Breast epithelium (tissue), 4 donors: Measurements from ENCODE around the gene FNIP2. TPM values are rescaled to one million over a fixed set of nuclear protein-coding genes. Genes with fewer than 3 reads are reported as not detected.

Experiments
- DNase-seq, 2 donors: peaks; one replicate each; pipeline ENCODE4 v3.0.0-alpha.2; 2019; ENCODE audit warnings: low spot score in 2 of 2
- H3K27ac ChIP-seq, 2 donors: fragments of 200-600 bp; sonication (generic) in 1 of 2; one replicate each; pipeline ENCODE4 v1.5.1; 2016 to 2019; ENCODE audit warnings: mild to moderate bottlenecking in 1 of 2
- H3K27me3 ChIP-seq, 2 donors: fragments of 200-600 bp; sonication (generic) in 1 of 2; one replicate each; pipeline versions ENCODE4 v1.5.1 to v1.6.0; 2017 to 2019; ENCODE audit warnings: control low read depth in 1 of 2, mild to moderate bottlenecking in 1 of 2
- H3K36me3 ChIP-seq: fragments of 200-600 bp; one replicate; pipeline ENCODE4 v1.5.1; 2019
- H3K4me1 ChIP-seq, 2 donors: fragments of 200-600 bp; sonication (generic); one replicate each; pipeline ENCODE4 v1.5.1; 2016 to 2019; ENCODE audit warnings: control low read depth in 1 of 2
- H3K4me3 ChIP-seq, 3 donors: fragments of 200-600 bp; sonication (generic); 1 replicate in 2 of 3; 2 replicates in 1 of 3; pipeline ENCODE4 v1.5.1; 2016 to 2019; ENCODE audit warnings: mild to moderate bottlenecking in 3 of 3, moderate library complexity in 2 of 3
- H3K9me3 ChIP-seq, 2 donors: fragments of 200-600 bp; sonication (generic) in 1 of 2; one replicate each; pipeline ENCODE4 v1.5.1; 2016 to 2019; ENCODE audit warnings: control low read depth in 1 of 2
- CTCF ChIP-seq, 3 donors: fragments of 450-650 bp; IDR thresholded peaks; one replicate each; pipeline ENCODE4 v1.5.1; 2016 to 2017; ENCODE audit warnings: antibody characterized with exemption in 3 of 3, mild to moderate bottlenecking in 3 of 3, moderate library complexity in 3 of 3
- POLR2A ChIP-seq: fragments of 450-650 bp; IDR thresholded peaks from one replicate; pipeline ENCODE4 v1.6.1; 2016; ENCODE audit warnings: antibody characterized with exemption, mild to moderate bottlenecking, moderate library complexity
- POLR2AphosphoS5 ChIP-seq, 3 donors: sonication (generic); formaldehyde crosslinking; IDR thresholded peaks; one replicate each; pipeline ENCODE4 v1.6.1; 2017; ENCODE audit warnings: antibody characterized with exemption in 3 of 3
- intact Hi-C: fragments of 100-400 bp; cut with DNase I; formaldehyde crosslinking; loops from one replicate; pipeline ENCODE4 v1.15.1; 2023; ENCODE audit warnings: low total_unique reads
- total RNA-seq, 3 donors: library from RNA; depleted of rRNA; stranded (reverse); fragments of >200 nt; gene quantifications; one replicate each; pipeline ENCODE4 v1.1.0, GENCODE V29; 2016

Gene FNIP2
- total RNA-seq, 3 donors from 2014 or later, result 40.3 to 70.4 (median 55.2) TPM

- TF ChIP-seq POLR2AphosphoS5 (IDR thresholded peaks at IDR 0.05) (no peak), POLR2A (no peak), CTCF (IDR thresholded peaks at IDR 0.05) (no peak)
- Histone ChIP-seq H3K4me1 (no peaks in the 10 kb centered on the region), H3K4me3 (no peak overlapping the region), H3K9me3 (no peaks in the 10 kb centered on the region), H3K36me3 (no peaks in the 10 kb centered on the region), H3K27ac (no peak overlapping the region), H3K27me3 (no peaks in the 10 kb centered on the region)
- DNase-seq, result no peak
- intact Hi-C loops, result no loop called here
Observed at GRCh38 chr4:158814207-158814606, 45.4 kb downstream of the FNIP2 start.

- Histone ChIP-seq H3K27me3 (no peaks in the 10 kb centered on the region), H3K4me3 (no peak overlapping the region), H3K9me3 (no peaks in the 10 kb centered on the region), H3K36me3 (no peaks in the 10 kb centered on the region), H3K27ac (no peak overlapping the region), H3K4me1 (peaks cover 0 to 3% of the 10 kb centered on the region in 2 donors)
- TF ChIP-seq CTCF (IDR thresholded peaks at IDR 0.05) (no peak), POLR2A (no peak), POLR2AphosphoS5 (IDR thresholded peaks at IDR 0.05) (no peak)
- intact Hi-C loops, result no loop called here
- DNase-seq, result no peak
Observed at GRCh38 chr4:158814636-158815330, 46.0 kb downstream of the FNIP2 start.

- intact Hi-C loops, result no loop called here
- H3K36me3 ChIP-seq, result no peaks in the 10 kb centered on the region
- no peak overlapping the region for H3K4me3 ChIP-seq
- H3K4me1 ChIP-seq, result peaks cover 0 to 7% of the 10 kb centered on the region in 2 donors
- no peak overlapping the region for H3K27ac ChIP-seq
- no peaks in the 10 kb centered on the region for H3K9me3 ChIP-seq
- H3K27me3 ChIP-seq, result no peaks in the 10 kb centered on the region
- DNase-seq, result no peak
- TF ChIP-seq POLR2A, result no peak
- TF ChIP-seq POLR2AphosphoS5 (IDR thresholded peaks at IDR 0.05), result no peak
- TF ChIP-seq CTCF (IDR thresholded peaks at IDR 0.05), result no peak
Observed at GRCh38 chr4:158816955-158817354, 48.1 kb downstream of the FNIP2 start.

- Histone ChIP-seq H3K27ac (no peak overlapping the region), H3K36me3 (no peaks in the 10 kb centered on the region), H3K4me3 (no peak overlapping the region), H3K9me3 (no peaks in the 10 kb centered on the region), H3K4me1 (peaks cover 0 to 7% of the 10 kb centered on the region in 2 donors), H3K27me3 (no peaks in the 10 kb centered on the region)
- no peak for DNase-seq
- TF ChIP-seq POLR2A, result no peak
- intact Hi-C loops, result no loop called here
Observed at GRCh38 chr4:158817562-158818296, 48.9 kb downstream of the FNIP2 start.

- H3K27ac ChIP-seq, result no peak overlapping the region
- H3K4me1 ChIP-seq, result peaks cover 0 to 7% of the 10 kb centered on the region in 2 donors
- intact Hi-C loops, result no loop called here
- TF ChIP-seq CTCF (IDR thresholded peaks at IDR 0.05) (no peak), POLR2AphosphoS5 (IDR thresholded peaks at IDR 0.05) (no peak), POLR2A (no peak)
- H3K9me3 ChIP-seq, result no peaks in the 10 kb centered on the region
- DNase-seq, result no peak
- no peaks in the 10 kb centered on the region for H3K27me3 ChIP-seq
- no peak overlapping the region for H3K4me3 ChIP-seq
- H3K36me3 ChIP-seq, result no peaks in the 10 kb centered on the region
Observed at GRCh38 chr4:158818560-158819140, 49.8 kb downstream of the FNIP2 start.
